GM12878 (cell line): ENCODE results near the gene ARSJ.

Experiments
- BACH1 ChIP-seq: fragments of 450-650 bp; IDR thresholded peaks from 2 replicates; pipeline ENCODE4 v1.6.1; 2017; ENCODE audit warnings: mild to moderate bottlenecking, borderline replicate concordance
- ESRRA ChIP-seq: IDR thresholded peaks from 2 replicates; pipeline ENCODE4 v1.6.1; 2012; ENCODE audit warnings: mild to moderate bottlenecking, low read length, improper control_type of control experiment
- ETV6 ChIP-seq, 2 experiments: fragments of 450-650 bp in 1 of 2; IDR thresholded peaks in 1 of 2; conservative IDR thresholded peaks in 1 of 2; 2 replicates each; pipeline ENCODE4 v1.6.1; 2014; ENCODE audit warnings: antibody characterized with exemption in 1 of 2, borderline replicate concordance in 1 of 2, low read depth in 1 of 2, mild to moderate bottlenecking in 1 of 2, moderate library complexity in 1 of 2
- IKZF2 ChIP-seq, 2 experiments: fragments of 450-650 bp; IDR thresholded peaks; 2 replicates each; pipeline ENCODE4 v1.6.1; 2017; ENCODE audit warnings: mild to moderate bottlenecking in 2 of 2, moderate library complexity in 2 of 2
- NFIC ChIP-seq: IDR thresholded peaks from 2 replicates; pipeline ENCODE4 v1.6.1; 2012; ENCODE audit warnings: low read depth, mild to moderate bottlenecking, inconsistent platforms, low read length, moderate library complexity
- NKRF ChIP-seq: fragments of 450-650 bp; conservative IDR thresholded peaks from 2 replicates; pipeline ENCODE4 v1.6.1; 2017; ENCODE audit warnings: mild to moderate bottlenecking, moderate library complexity
- POLR2A ChIP-seq: IDR thresholded peaks from 2 replicates; pipeline ENCODE4 v1.6.1; 2011; ENCODE audit warnings: low read depth, mild to moderate bottlenecking, low read length
- RCOR1 ChIP-seq: conservative IDR thresholded peaks from 2 replicates; pipeline ENCODE4 v1.6.1; 2012; ENCODE audit warnings: low read depth, low read length, improper control_type of control experiment
- SP1 ChIP-seq: IDR thresholded peaks from one replicate; pipeline ENCODE4 v1.6.1; 2011; ENCODE audit warnings: low read depth, low read length
- TF ChIP-seq, protein P1 (sequence below), 3 experiments: IDR thresholded peaks in 2 of 3; conservative IDR thresholded peaks in 1 of 3; 2 replicates each; pipeline ENCODE4 v1.5.1; 2011; ENCODE audit warnings: low read depth in 3 of 3, low read length in 3 of 3, mild to moderate bottlenecking in 3 of 3, control low read depth in 2 of 3, moderate library complexity in 2 of 3, inconsistent platforms in 1 of 3, mixed read lengths in 1 of 3; ENCODE audit not compliant: control insufficient read depth in 2 of 3, insufficient read depth in 1 of 3; ENCODE audit errors: extremely low read depth in 1 of 3

- TF ChIP-seq, protein P1, sequence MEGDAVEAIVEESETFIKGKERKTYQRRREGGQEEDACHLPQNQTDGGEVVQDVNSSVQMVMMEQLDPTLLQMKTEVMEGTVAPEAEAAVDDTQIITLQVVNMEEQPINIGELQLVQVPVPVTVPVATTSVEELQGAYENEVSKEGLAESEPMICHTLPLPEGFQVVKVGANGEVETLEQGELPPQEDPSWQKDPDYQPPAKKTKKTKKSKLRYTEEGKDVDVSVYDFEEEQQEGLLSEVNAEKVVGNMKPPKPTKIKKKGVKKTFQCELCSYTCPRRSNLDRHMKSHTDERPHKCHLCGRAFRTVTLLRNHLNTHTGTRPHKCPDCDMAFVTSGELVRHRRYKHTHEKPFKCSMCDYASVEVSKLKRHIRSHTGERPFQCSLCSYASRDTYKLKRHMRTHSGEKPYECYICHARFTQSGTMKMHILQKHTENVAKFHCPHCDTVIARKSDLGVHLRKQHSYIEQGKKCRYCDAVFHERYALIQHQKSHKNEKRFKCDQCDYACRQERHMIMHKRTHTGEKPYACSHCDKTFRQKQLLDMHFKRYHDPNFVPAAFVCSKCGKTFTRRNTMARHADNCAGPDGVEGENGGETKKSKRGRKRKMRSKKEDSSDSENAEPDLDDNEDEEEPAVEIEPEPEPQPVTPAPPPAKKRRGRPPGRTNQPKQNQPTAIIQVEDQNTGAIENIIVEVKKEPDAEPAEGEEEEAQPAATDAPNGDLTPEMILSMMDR (IDR thresholded peaks at IDR 0.05 in 2 of 3, conservative IDR thresholded peaks at IDR 0.05 in 1 of 3; ENCODE audit: control insufficient read depth in 2 of 3, extremely low read depth in 1 of 3, insufficient read depth in 1 of 3, low read depth in 3 of 3, low read length in 3 of 3): no peak
- TF ChIP-seq ESRRA (no peak), NKRF (no peak), ETV6 (conservative IDR thresholded peaks at IDR 0.05 in 1 of 2, IDR thresholded peaks at IDR 0.05 in 1 of 2; ENCODE audit: borderline replicate concordance in 1 of 2, low read depth in 1 of 2) (no peak), RCOR1 (no peak), SP1 (no peak), BACH1 (no peak), NFIC (no peak), POLR2A (no peak), IKZF2 (IDR thresholded peaks at IDR 0.05) (no peak)
Measured at GRCh38 chr4:113950207-113950606, 29.2 kb downstream of the ARSJ start.
